SIG-M5 (cell line): ENCODE data around the gene GLG1.
"Not testable (repeated sequence)": the region's sequence is repeated elsewhere in the genome, so short reads cannot be mapped to it uniquely, and the experiment has no call there.

ENCODE experiments used
- DNase-seq: peaks from one replicate; lab custom pipeline; 2025; lab: John Stamatoyannopoulos, UW

The GLG1 gene

DNA sequence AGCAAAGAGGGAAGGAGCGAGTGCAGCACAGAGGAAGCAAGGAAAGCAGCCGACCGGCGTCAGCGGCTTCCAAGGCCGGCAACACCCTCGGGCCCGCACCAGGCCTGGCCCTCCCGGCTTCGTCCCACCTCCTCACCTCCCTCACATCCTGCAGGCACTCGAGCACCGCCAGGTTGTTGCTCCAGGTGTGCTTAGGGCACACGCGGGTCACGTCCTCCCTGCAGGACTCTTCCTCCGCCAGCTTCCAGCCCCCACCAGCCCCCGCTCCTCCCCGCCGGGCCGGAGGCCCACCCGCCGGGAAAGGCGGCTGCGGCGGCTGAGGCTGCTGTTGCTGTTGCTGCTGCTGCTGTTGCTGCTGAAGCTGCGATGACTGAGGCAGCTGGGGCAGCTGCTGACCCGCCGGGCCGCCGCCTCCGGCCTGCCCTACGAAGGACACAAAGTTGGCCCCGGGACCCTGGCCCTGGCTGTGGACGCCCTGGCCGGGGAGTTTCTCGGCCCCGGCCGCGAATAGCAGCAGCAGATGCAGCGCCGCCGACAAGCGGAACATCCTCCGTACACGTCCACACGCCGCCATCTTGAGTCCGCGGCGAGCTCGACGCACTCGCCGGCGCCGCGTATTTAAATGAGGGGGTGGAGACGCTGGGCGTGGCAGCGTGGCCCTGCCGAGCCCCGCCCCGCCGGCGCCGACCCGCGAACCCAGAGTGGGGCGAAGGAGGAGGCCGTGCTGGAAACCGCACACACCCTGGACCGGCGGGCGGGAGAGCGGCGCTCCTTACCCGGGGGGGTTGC is at the start of gene GLG1:
GLG1 (minus strand) TSS at position 594 of the 789 bp plus-strand sequence; CDS start at position 574, 20 bp downstream.
- DNase-seq: no peak

- no peak for DNase-seq
Measured at GRCh38 chr16:74654536-74655050, 47.7 kb upstream of the GLG1 start.

- DNase-seq: not testable (repeated sequence)
Measured at GRCh38 chr16:74652883-74653282, 46.0 kb upstream of the GLG1 start.

GRCh38 chr16:74652249-74652648 is 45.3 kb upstream of the GLG1 start:
- no peak for DNase-seq

GRCh38 chr16:74651841-74652240 is 44.9 kb upstream of the GLG1 start:
- DNase-seq: no peak

GRCh38 chr16:74650966-74651567 is 44.2 kb upstream of the GLG1 start:
- no peak for DNase-seq

- no peak for DNase-seq
Measured at GRCh38 chr16:74649839-74650504, 43.1 kb upstream of the GLG1 start.

DNA sequence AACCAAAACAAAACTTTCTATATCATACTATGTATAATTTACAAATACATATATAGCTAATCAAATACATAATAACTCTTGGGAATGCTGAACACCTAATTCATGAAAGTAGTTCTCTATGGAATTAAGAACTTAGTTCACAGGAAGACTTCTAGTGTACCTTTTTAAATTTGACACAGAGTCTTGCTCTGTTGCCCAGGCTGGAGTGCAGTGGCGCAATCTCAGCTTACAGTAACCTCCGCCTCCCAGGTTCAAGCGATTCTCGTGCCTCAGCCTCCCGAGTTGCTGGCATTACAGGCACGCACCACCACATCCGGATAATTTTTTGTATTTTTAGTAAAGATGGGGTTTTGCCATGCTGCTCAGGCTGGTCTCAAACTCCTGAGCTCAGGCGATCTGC is 35.1 kb upstream of the GLG1 start:
- no peak for DNase-seq

- no peak for DNase-seq
Measured at GRCh38 chr16:74637742-74638453, 31.0 kb upstream of the GLG1 start.

DNA sequence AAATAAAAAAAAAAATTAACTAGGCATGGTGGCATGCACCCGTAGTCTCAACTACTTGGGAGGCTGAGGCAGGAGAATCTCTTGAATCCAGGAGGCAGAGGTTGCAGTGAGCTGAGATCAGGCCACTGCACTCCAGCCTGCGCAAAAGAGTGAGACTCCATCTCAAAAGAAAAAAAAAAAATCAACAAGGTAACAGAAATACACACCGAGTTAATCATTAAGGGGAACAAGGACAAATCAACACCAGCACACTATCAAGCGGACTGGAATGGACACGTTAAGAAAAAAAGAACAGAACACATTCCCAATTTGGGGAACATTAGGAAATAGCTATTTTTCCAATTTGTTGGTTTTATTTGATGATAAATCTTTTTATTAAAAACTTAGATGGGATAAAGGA is 28.4 kb upstream of the GLG1 start:
- no peak for DNase-seq

DNA sequence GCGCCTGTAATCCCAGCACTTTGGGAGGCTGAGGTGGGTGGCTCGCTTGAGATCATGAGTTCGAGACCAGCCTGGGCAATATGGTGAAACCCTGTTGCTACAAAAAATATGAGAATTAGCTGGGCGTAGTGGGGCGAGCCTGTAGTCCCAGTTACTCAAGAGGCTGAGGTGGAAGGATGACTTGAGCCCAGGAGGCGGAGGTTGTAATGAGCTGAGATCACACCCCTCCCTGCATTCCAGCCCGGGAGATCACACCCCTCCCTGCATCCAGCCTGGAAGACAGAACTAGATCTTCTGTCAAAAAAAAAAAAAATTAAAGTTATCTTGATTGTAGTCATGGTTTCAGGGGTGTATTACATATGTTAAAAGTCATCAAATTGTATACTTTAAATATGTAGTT is 26.8 kb upstream of the GLG1 start:
- no peak for DNase-seq

DNA sequence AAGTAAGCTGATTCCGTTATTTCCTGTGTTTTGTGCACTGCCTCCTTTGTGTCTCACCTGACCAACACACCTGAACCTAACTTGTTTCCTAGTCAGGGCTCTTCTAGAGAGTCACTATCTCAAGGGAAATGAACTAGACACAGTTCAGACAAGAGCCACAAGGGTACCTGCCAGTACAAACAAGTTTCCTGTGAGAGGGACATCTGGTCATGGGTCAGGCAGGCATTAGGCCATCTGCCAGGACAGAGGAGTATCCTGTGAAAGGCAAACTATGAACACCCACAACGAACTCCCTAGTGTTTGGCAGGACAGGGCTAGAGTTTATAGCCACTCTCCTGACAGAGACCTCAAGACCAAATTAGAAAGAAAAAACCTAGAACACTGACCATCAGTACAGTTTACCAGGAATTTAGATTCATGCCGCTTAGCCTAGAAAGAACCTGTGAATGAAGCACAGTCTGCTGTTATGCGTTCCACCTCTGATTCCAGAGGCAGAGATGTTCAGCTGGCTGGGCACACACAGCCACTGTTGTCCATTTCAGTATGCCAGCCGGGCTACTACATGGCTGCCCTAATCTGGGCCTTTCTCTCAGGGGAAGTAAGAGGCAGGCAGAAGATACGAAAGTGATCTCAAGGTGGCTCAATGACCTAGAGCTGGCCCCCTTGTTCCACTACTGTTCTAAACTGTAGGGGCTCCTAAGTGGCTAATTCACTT is 20.7 kb upstream of the GLG1 start:
- DNase-seq: no peak

GRCh38 chr16:74626741-74627416 is 20.0 kb upstream of the GLG1 start:
- DNase-seq: no peak

GRCh38 chr16:74625500-74626350 is 18.8 kb upstream of the GLG1 start:
- DNase-seq: no peak

DNA sequence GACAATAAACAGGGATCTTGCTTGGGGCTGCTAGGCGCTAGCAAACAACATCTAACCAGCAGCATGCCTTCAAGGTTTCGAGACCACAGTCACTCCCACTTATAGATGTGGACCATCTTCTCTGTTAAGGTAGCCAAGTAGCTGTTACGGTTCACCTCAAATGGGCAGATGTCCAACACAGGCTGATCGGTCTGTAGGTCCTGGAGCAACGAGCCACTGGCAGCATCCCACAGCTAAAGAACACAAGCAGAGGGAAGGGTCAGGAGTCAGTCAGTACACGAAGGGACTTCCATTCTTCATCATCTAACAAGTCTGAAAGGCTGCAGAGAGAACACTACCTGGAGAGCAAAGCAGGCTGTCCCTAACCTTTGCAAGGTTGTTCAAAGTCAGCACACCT is 16.9 kb upstream of the GLG1 start:
- DNase-seq: no peak

GRCh38 chr16:74623214-74623838 is 16.4 kb upstream of the GLG1 start:
- DNase-seq: no peak

DNA sequence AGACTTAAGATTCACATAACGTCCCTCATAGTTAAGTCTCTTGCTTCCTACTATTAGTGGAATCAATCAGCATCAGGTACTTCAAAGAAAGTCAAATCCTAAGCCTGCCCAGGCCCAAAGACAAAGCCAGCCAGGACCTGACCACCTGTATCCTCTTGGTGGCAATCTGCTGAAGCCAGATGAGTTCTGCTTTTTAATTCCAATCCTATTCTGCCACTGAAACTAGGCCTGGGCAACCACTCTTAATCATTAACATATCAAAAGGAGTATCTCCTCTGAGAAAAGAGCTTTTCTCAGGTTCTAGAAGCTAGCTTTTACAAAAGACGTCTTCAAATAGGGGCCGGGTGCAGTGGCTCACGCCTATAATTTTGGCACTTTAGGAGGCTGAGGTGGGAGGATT is 15.1 kb upstream of the GLG1 start:
- no peak for DNase-seq

DNA sequence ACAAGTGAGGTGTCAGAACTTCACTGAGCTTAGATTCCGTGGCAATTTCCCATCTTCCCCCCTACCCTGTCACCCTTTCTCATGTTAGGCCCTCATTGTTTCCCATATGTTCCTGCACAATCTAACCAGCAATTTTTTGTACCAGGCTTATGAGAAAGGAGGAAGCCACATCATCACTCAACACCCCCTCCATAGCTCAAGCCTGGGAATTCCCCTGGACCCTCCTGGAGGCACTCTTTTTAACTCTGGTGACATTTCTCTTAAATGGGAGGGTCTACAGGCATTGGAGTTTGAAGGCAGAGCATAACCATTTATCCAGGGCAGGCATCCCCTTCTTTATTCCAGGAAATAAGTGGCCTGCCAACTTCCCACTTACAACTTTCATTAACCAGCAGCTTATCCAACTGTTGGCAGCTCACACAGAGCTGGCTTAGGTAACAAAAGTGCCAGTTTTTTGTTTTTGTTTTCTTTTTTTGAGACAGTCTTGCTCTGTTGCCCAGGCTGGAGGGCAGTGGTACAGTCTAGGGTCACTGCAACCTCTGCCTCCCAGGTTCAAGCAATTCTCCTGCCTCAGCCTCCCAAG is 10.4 kb upstream of the GLG1 start:
- no peak for DNase-seq

DNA sequence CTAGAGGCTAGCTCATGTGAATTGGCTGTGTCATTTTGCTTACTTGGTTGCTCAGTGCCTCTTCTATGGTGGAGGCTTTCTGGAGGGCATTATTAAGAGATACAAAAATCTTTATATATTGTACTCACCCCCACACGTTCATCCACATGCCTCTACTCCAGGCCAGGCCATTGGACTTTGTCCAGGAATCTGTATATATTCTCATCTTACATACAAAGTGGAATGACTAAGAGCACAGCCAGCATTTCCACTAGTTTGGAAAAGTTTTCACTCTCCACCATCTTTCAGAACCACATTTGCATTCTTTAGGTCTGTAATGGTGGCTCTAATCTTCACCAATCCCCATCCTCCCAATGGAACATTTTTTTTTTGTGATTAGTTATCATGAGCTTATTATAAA is 4.8 kb upstream of the GLG1 start:
- DNase-seq: no peak
